ES-I3 (cell line): ENCODE results near the gene APOE.
A peak's percentile ranks its signal among the peaks of the same experiment; 100 is the strongest.

Experiments
- H3K36me3 ChIP-seq: 2 replicates; pipeline ENCODE4 v1.6.1; 2013; ENCODE audit warnings: mild to moderate bottlenecking, low read length, control low read depth, moderate library complexity; ENCODE audit not compliant: insufficient read depth
- H3K4me1 ChIP-seq: 2 replicates; pipeline ENCODE4 v1.6.1; 2013; ENCODE audit warnings: mild to moderate bottlenecking, control low read depth, low read length; ENCODE audit not compliant: insufficient read depth
- H3K9ac ChIP-seq: 2 replicates; pipeline ENCODE4 v1.6.1; 2013; ENCODE audit warnings: low read depth, mild to moderate bottlenecking, low read length, moderate library complexity
- H3K9me3 ChIP-seq: 2 replicates; pipeline ENCODE4 v1.6.1; 2013; ENCODE audit warnings: mild to moderate bottlenecking, low read length, moderate library complexity; ENCODE audit not compliant: control insufficient read depth, insufficient read depth

APOE gene

DNA sequence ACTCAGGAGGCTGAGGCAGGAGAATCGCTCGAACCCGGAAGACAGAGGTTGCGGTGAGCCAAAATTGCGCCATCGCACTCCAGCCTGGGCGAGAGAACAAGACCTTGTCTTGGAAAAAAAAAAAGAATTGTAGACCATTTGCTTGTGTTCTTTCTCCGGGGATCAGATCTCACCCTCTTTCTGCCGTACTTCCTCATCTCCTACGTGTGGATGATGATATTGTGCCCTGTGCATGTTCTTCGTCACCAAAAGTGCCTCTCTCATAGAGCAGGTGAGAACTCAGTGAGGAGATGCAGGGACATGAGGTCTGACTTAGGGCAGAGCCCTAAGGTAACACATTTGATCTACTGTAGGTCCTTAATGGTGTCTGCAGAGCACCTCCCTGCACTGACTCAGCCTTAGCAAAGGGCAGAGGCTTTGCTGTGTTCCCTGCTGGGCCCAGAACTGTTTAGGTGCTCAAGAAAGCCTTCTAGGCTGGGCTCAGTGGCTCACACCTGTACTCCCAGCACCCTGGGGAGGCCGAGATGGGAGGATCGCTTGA is 41.5 kb downstream of the APOE start:
- no peaks in the 10 kb centered on the region for H3K9me3 ChIP-seq
- no peak overlapping the region for H3K9ac ChIP-seq
- H3K36me3 ChIP-seq: no peaks in the 10 kb centered on the region; the same call in 1 of the 2 replicates
- H3K4me1 ChIP-seq: no peaks in the 10 kb centered on the region

GRCh38 chr19:44948237-44948636 is 42.6 kb downstream of the APOE start:
- Histone ChIP-seq H3K4me1 (no peaks in the 10 kb centered on the region), H3K9me3 (no peaks in the 10 kb centered on the region), H3K9ac (no peak overlapping the region), H3K36me3 (no peaks in the 10 kb centered on the region; the same call in 1 of the 2 replicates)

- no peaks in the 10 kb centered on the region; the same call in 1 of the 2 replicates for H3K36me3 ChIP-seq
- no peaks in the 10 kb centered on the region for H3K4me1 ChIP-seq
- no peak overlapping the region for H3K9ac ChIP-seq
- no peaks in the 10 kb centered on the region for H3K9me3 ChIP-seq
Observed at GRCh38 chr19:44948763-44949374, 43.3 kb downstream of the APOE start.

- H3K4me1 ChIP-seq: no peaks in the 10 kb centered on the region
- H3K9me3 ChIP-seq: no peaks in the 10 kb centered on the region
- H3K36me3 ChIP-seq: no peaks in the 10 kb centered on the region; the same call in 1 of the 2 replicates
- H3K9ac ChIP-seq: no peak overlapping the region
Observed at GRCh38 chr19:44949550-44949949, 44.0 kb downstream of the APOE start.

GRCh38 chr19:44951179-44952159 is 45.9 kb downstream of the APOE start:
- H3K4me1 ChIP-seq: 0 out of 2 replicates have a peak, but pooled peaks cover 4% of the 10 kb centered on the region
- H3K9me3 ChIP-seq: no peaks in the 10 kb centered on the region
- H3K36me3 ChIP-seq: no peaks in the 10 kb centered on the region; the same call in 1 of the 2 replicates
- no peak overlapping the region for H3K9ac ChIP-seq

DNA sequence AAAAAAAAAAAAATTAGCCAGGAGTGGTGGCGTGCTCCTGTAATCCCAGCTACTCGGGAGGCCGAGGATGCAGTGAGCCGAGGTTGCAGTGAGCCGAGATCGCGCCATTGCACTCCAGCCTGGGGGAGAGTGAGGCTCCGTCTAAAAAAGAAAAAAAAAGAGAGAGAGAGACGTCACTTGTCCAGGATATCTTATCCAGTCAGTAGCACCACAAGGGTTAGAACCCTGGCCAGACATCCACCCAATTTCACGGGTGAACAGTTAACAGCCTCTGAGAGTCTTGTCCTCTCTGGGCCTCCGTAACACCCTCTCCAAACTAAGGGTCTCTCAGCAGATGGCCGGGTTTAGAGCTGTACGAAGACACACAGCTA is 48.7 kb downstream of the APOE start:
- peaks cover 13% of the 10 kb centered on the region; the same call in 1 of the 2 replicates for H3K4me1 ChIP-seq
- no peaks in the 10 kb centered on the region for H3K9me3 ChIP-seq
- no peaks in the 10 kb centered on the region; the same call in 1 of the 2 replicates for H3K36me3 ChIP-seq
- peak overlapping the region; percentile 83 for H3K9ac ChIP-seq

DNA sequence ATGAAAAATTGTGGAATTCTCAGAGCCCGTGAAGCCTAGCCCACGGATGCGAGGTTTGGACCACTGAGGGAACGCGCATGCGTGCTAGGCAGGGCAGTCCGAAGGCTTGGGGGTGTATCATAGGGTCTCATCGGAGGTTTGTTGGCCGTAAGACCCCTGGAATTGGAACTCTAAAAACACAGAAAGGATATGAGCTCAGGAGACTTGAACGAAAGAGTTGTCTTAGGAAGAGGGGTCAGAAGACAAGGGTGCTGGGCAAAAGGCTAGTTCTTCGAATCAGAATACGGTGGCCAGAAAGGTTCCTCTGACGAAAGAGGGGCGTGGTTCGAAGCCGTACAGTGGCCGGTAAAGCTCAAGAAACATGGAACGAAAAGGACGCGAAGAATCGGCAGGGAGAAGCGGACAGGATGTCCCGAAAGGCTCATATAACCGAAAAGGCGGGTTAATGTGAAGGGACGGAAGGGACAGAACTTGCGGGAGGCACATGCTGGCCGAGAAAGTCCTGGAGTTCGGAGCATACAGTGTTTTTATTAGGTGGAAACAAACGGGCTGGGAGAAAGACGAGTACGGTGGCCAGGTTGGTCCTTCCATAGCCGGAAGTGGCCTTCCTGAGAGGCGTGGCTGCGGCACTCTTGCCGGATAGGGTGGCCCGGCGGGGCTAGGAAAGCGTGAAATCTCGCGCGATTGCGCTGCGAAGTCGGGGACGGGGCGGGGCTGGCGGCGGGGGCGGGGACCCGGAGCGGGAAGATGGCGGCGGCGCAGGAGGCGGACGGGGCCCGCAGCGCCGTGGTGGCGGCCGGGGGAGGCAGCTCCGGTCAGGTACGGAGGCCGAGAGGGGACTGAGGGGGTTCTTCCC is 49.3 kb downstream of the APOE start, which contains the start of gene CLPTM1:
CLPTM1 (plus strand) TSS at position 732 of the 856 bp plus-strand sequence; CDS start at position 748, 16 bp downstream.
- Histone ChIP-seq H3K9ac (peak within 1 kb of the TSS; percentile 83), H3K9me3 (no peaks in the 10 kb centered on the region), H3K36me3 (no peaks in the 10 kb centered on the region; the same call in 1 of the 2 replicates), H3K4me1 (peaks cover 13% of the 10 kb centered on the region; the same call in 1 of the 2 replicates)

DNA sequence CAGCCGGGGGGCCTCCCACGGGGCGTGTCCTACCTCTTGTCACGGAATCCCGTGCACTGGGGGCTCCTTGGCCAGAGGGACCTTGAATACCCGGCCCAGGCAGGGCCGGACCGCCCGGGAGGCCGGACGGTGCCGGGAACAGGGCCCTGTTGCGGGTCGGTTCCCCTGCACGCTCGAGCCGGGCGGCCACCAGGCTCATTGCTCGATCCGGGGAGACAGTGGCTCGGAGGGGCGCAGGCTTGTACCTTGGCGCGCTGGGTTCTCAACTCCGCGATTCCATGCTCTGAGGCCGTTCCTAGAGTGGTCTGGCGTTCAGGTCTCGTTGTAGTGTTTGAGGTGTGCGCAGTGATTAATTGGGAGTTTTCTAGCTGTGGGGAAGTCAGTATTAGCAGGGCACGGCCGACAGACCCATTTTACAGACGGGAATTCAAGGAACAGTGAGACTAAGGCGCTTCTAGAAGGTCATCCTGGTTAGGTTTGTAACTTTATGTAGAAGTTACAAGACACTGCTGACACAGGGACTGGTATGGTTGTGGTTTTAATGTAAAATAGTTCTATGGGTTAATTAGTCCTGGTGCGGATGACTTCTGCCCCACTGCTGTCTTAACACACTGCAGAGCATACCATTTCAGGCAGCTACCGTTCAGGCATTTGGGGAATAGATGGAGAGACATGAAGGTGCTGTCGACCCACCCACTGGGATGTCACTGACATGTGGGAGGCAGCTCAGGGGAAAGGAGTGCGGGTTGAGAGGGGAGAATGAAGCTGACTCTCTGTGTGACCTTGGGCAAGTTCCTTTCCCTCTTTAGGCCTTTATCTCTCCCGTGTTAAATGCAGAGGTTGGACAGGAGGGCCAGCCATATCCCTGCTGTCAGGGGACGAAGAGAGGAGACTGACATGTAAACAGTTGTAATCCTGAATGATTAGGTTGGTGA is 50.2 kb downstream of the APOE start:
- Histone ChIP-seq H3K4me1 (peaks cover 13% of the 10 kb centered on the region; the same call in 1 of the 2 replicates), H3K36me3 (no peaks in the 10 kb centered on the region), H3K9me3 (no peaks in the 10 kb centered on the region), H3K9ac (peak overlapping the region; percentile 83)

- H3K36me3 ChIP-seq: no peaks in the 10 kb centered on the region
- H3K4me1 ChIP-seq: peaks cover 13% of the 10 kb centered on the region; the same call in 1 of the 2 replicates
- H3K9ac ChIP-seq: no peak overlapping the region
- no peaks in the 10 kb centered on the region for H3K9me3 ChIP-seq
Observed at GRCh38 chr19:44957526-44957925, 51.9 kb downstream of the APOE start.

DNA sequence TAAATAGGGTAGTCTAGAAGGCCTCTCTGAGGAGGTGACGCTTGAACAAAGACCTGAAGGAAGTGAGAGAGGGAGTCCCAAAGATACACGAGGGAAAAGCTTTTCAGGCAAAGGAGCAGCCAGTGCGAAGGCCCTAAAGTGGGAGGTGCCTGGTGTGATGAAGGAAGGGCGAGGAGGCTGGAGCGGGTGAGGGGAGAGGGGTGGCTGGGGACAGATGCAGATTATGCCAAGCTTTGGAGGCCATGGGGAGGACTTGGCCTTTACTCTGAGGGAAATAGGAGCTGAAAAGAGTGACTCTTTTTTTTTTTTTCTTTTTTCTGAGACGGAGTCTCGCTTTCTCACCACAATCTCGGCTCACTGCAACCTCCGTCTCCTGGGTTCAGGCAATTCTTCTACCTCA is 52.5 kb downstream of the APOE start:
- H3K36me3 ChIP-seq: no peaks in the 10 kb centered on the region
- H3K4me1 ChIP-seq: peaks cover 13% of the 10 kb centered on the region; the same call in 1 of the 2 replicates
- no peak overlapping the region for H3K9ac ChIP-seq
- no peaks in the 10 kb centered on the region for H3K9me3 ChIP-seq
